B cell (primary cell): ENCODE results near the gene FERD3L. TPM values are rescaled to one million over a fixed set of nuclear protein-coding genes. Genes with fewer than 3 reads are reported as not detected.
"Not testable (repeated sequence)": the region's sequence is repeated elsewhere in the genome, so short reads cannot be mapped to it uniquely, and the experiment has no call there.

Source experiments
- ATAC-seq: fragments of 200-7000 bp; cut with Tn5 transposase; one replicate; pipeline ENCODE4 v1.10.0; 2021; ENCODE audit warnings: low read depth, mild to moderate bottlenecking, moderate number of reproducible peaks, moderate library complexity
- CTCF ChIA-PET: fragments of 350-600 bp; sonication (Branson Sonifier 250); formaldehyde crosslinking; loops from one replicate; lab custom pipeline; 2021; ENCODE audit warnings: antibody characterized with exemption, inconsistent platforms; lab: Charles Lee
- POLR2A ChIA-PET: fragments of 350-600 bp; sonication (Branson Sonifier 250); formaldehyde crosslinking; loops from one replicate; lab custom pipeline; 2021; ENCODE audit warnings: antibody characterized with exemption; lab: Charles Lee
- DNase-seq: peaks from one replicate; pipeline ENCODE4 v3.0.0; 2013
- H2AFZ ChIP-seq: 2 replicates; pipeline ENCODE4 v1.6.1; 2012; ENCODE audit warnings: mild to moderate bottlenecking, low read depth, low read length; ENCODE audit not compliant: insufficient read depth, poor library complexity, severe bottlenecking
- H3K27ac ChIP-seq, 2 donors: 1 replicate in 1 of 2; 2 replicates in 1 of 2; pipeline ENCODE4 v1.5.1; 2012 to 2013; ENCODE audit warnings: low read length in 2 of 2, mild to moderate bottlenecking in 2 of 2, moderate library complexity in 1 of 2
- H3K27me3 ChIP-seq, 4 experiments: fragments of 200-600 bp in 1 of 4; sonication (generic) in 1 of 4; replicated peaks in 1 of 4; 1 replicate in 2 of 4; 2 replicates in 2 of 4; pipeline versions ENCODE4 v1.6.1 to v1.7.0; 2013 to 2016; ENCODE audit warnings: low read length in 3 of 4, mild to moderate bottlenecking in 2 of 4, mixed read lengths in 1 of 4, moderate library complexity in 1 of 4; ENCODE audit not compliant: insufficient read depth in 4 of 4, control insufficient read depth in 3 of 4; ENCODE audit errors: control extremely low read depth in 1 of 4
- H3K36me3 ChIP-seq, 2 experiments: replicated peaks in 1 of 2; 1 replicate in 1 of 2; 2 replicates in 1 of 2; pipeline versions ENCODE4 v1.6.1 to v1.7.1; 2013; ENCODE audit warnings: low read length in 1 of 2; ENCODE audit not compliant: insufficient read depth in 2 of 2, control insufficient read depth in 1 of 2; ENCODE audit errors: control extremely low read depth in 1 of 2, extremely low read depth in 1 of 2
- H3K4me1 ChIP-seq, 2 donors: fragments of 200-600 bp in 1 of 2; sonication (generic) in 1 of 2; 1 replicate in 1 of 2; 2 replicates in 1 of 2; pipeline versions ENCODE4 v1.5.1 to v1.6.1; 2013 to 2017; ENCODE audit warnings: low read length in 2 of 2; ENCODE audit not compliant: control insufficient read depth in 2 of 2, insufficient read depth in 2 of 2
- H3K4me2 ChIP-seq: replicated peaks from 2 replicates; pipeline ENCODE3; 2012; ENCODE audit warnings: mild to moderate bottlenecking, low read depth, low read length; ENCODE audit not compliant: poor library complexity, severe bottlenecking
- H3K4me3 ChIP-seq, 5 experiments: fragments of 200-600 bp in 1 of 5; sonication (generic) in 1 of 5; 1 replicate in 3 of 5; 2 replicates in 2 of 5; pipeline versions ENCODE4 v1.5.1 to v1.7.0; 2011 to 2016; ENCODE audit warnings: low read length in 4 of 5, mild to moderate bottlenecking in 4 of 5, low read depth in 2 of 5, control low read depth in 1 of 5, moderate library complexity in 1 of 5; ENCODE audit not compliant: insufficient read depth in 1 of 5; ENCODE audit errors: control extremely low read depth in 1 of 5, extremely low read depth in 1 of 5
- H3K79me2 ChIP-seq: fragments of 200-600 bp; sonication (generic); one replicate; pipeline ENCODE4 v1.6.0; 2016; ENCODE audit warnings: low read length; ENCODE audit not compliant: control insufficient read depth, insufficient read depth
- H3K9ac ChIP-seq: fragments of 200-600 bp; sonication (generic); 2 replicates; pipeline ENCODE4 v1.6.1; 2017; ENCODE audit warnings: mild to moderate bottlenecking, low read length, moderate library complexity
- H3K9me3 ChIP-seq, 3 donors: one replicate each; pipeline versions ENCODE4 v1.6.1 to v1.7.1; 2013; ENCODE audit warnings: low read length in 2 of 3; ENCODE audit not compliant: control insufficient read depth in 2 of 3, insufficient read depth in 1 of 3; ENCODE audit errors: control extremely low read depth in 1 of 3
- H4K20me1 ChIP-seq: 2 replicates; pipeline ENCODE4 v1.6.0; 2012; ENCODE audit warnings: mild to moderate bottlenecking, low read length; ENCODE audit not compliant: insufficient read depth, control insufficient read depth, poor library complexity, severe bottlenecking
- H3K27ac Mint-ChIP-seq: one replicate; pipeline ENCODE4 v1.8.0; 2021; ENCODE audit warnings: mixed read lengths
- H3K27me3 Mint-ChIP-seq: one replicate; pipeline ENCODE4 v1.8.0; 2021; ENCODE audit warnings: mixed read lengths
- H3K4me1 Mint-ChIP-seq: one replicate; pipeline ENCODE4 v1.8.0; 2021; ENCODE audit warnings: mixed read lengths
- H3K4me3 Mint-ChIP-seq: one replicate; pipeline ENCODE4 v1.8.0; 2021; ENCODE audit warnings: mixed read lengths
- H3K9me3 Mint-ChIP-seq: one replicate; pipeline ENCODE4 v1.8.0; 2022; ENCODE audit warnings: mixed read lengths; ENCODE audit not compliant: insufficient read depth
- CTCF ChIP-seq: fragments of 200-600 bp; IDR thresholded peaks from one replicate; pipeline ENCODE4 v1.8.0; 2022; ENCODE audit warnings: antibody characterized with exemption, mild to moderate bottlenecking
- EZH2 ChIP-seq: IDR thresholded peaks from 2 replicates; pipeline ENCODE4 v1.6.1; 2012; ENCODE audit warnings: borderline replicate concordance, low read depth, mild to moderate bottlenecking, moderate library complexity, low read length; ENCODE audit not compliant: insufficient read depth, poor library complexity, severe bottlenecking
- WGBS: methylation state at CpG from one replicate; pipeline ENCODE4 v1.1.5; 2013; ENCODE audit warnings: missing lambda C conversion rate; ENCODE audit not compliant: insufficient coverage; 5-methylcytosine and 5-hydroxymethylcytosine counted together
- intact Hi-C: fragments of 100-400 bp; cut with micrococcal nuclease; formaldehyde crosslinking; loops from one replicate; pipeline ENCODE4 v1.10.0; 2022
- polyA minus RNA-seq: library from RNA; depleted of rRNA, polyadenylated mRNA; stranded (reverse); fragments of >200 nt; gene quantifications from 2 replicates; pipeline ENCODE4 v1.2.3, GENCODE V29; 2012
- polyA plus RNA-seq: library from polyadenylated mRNA; depleted of rRNA; stranded (reverse); fragments of >200 nt; gene quantifications from 2 replicates; pipeline ENCODE4 v1.2.3, GENCODE V29; 2012
- total RNA-seq, 2 donors: library from RNA; stranded (reverse); fragments of 120-200 nt in 1 of 2; gene quantifications; 1 replicate in 1 of 2; 2 replicates in 1 of 2; pipeline versions ENCODE4 v1.2.3 to v1.2.4, GENCODE V29; 2013 to 2022

The FERD3L gene
- total RNA-seq (not detected in 2 replicates), polyA plus RNA-seq (not detected in 2 replicates), polyA minus RNA-seq (not detected in 2 replicates)
- not detected for total RNA-seq (2013)

GRCh38 chr7:19144661-19145433, at the start of gene FERD3L:
TSS of gene FERD3L (minus strand) at chr7:19145421. CDS start at chr7:19145362, 59 bp downstream.
- no peak within 1 kb of the TSS for H2AFZ ChIP-seq
- ATAC-seq (no peak), DNase-seq (no peak)
- Mint-ChIP-seq H3K9me3 (no peaks in the 10 kb centered on the region), H3K4me1 (no peaks in the 10 kb centered on the region), H3K4me3 (no peak within 1 kb of the TSS), H3K27ac (no peak within 1 kb of the TSS), H3K27me3 (peaks cover 58% of the 10 kb centered on the region)
- no peak within 1 kb of the TSS for H3K27ac ChIP-seq
- POLR2A ChIA-PET = no interaction called here
- TF ChIP-seq CTCF (no peak), EZH2 (no peak)
- H4K20me1 ChIP-seq = no peaks in the 10 kb centered on the region
- H3K27me3 ChIP-seq = peaks cover 0 to 34% (median 23%) of the 10 kb centered on the region in 4 experiments
- no peak within 1 kb of the TSS for H3K4me3 ChIP-seq
- intact Hi-C loops = no loop called here
- 16% methylated on average over 48 of the region's 51 CpGs for WGBS
- no peak within 1 kb of the TSS for H3K9ac ChIP-seq
- H3K4me1 ChIP-seq = peaks cover 0 to 5% of the 10 kb centered on the region in 2 donors
- peaks cover 0 to 25% (median 0%) of the 10 kb centered on the region in 3 donors for H3K9me3 ChIP-seq
- CTCF ChIA-PET = no interaction called here
- no peak within 1 kb of the TSS for H3K4me2 ChIP-seq
- no peaks in the 10 kb centered on the region for H3K36me3 ChIP-seq
- no peaks in the 10 kb centered on the region for H3K79me2 ChIP-seq

GRCh38 chr7:19194417-19194816, 49.2 kb upstream of the FERD3L start:
- intact Hi-C loops, H3K36me3 ChIP-seq, H3K4me3 Mint-ChIP-seq, CTCF ChIA-PET, H3K4me1 Mint-ChIP-seq, H3K27me3 Mint-ChIP-seq, H3K9me3 ChIP-seq, H3K9ac ChIP-seq, H3K27ac ChIP-seq, H3K27ac Mint-ChIP-seq, H3K4me2 ChIP-seq, POLR2A ChIA-PET, H3K4me1 ChIP-seq, H3K79me2 ChIP-seq, H3K9me3 Mint-ChIP-seq, H2AFZ ChIP-seq, H4K20me1 ChIP-seq, H3K27me3 ChIP-seq, ATAC-seq, H3K4me3 ChIP-seq, DNase-seq: not testable (repeated sequence)
- 46% methylated on average over 13 of the region's 14 CpGs for WGBS
